T1000 (cell line): ENCODE measurements around the gene POLR2J.
"Not testable (repeated sequence)": the region's sequence is repeated elsewhere in the genome, so short reads cannot be mapped to it uniquely, and the experiment has no call there.

Experiments used
- DNase-seq: peaks from one replicate; lab custom pipeline; 2025; ENCODE audit warnings: mixed read lengths; lab: John Stamatoyannopoulos, UW

Gene POLR2J

DNA sequence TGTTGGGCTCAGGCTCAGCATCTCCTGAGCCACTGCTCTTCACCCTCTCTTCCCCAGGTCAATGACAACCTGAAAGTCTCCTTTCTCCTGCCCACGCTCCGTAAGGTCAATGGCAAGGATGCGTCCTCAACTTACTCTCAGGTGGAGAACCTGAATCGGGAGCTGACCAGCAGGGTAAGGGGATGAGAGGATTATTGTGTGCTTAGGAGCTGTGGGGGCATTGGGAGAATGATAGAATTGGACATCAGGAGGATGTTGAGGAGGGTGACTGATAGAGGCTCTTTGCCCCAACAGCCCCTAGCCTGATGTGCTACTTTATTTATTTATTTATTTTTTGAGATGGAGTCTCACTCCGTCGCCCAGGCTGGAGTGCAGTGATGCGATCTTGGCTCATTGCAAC lies 12.6 kb downstream of the POLR2J start:
- no peak for DNase-seq

DNA sequence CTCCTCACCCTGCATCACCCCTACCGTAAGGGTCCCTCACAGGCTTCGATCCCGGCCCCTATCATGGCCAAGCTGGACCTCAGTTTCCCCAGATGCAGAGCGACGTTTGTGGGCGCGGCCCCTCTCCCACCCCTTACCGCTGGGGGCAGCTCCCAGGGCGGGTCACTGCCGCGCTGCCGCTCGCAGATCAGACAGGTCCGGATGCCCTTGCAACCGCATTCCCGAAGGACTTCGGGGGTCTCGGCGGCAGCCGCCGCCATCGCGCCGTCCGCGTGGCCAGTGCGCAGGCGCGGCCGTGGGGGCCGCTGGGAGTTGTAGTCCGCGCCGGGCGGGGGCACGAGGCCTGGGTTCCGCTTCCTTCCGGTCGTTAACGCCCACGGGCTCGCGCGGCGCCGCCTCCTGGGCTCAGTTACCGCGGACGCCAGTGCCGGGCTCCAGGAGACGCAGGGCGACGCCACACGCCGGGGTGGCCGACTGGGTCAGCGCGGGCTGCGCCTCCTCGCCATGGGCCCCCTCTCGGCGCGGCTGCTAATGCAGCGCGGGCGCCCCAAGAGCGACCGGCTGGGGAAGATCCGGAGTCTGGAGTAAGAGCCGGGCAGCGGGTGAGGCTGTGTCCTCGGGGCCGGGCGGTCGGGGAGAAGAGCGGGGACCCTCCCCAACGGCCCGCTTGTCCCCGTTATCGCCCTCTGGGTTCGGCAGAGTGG lies 14.0 kb downstream of the POLR2J start, which contains the start of the genes ALKBH4 and LRWD1:
TSS of gene ALKBH4 (minus strand) at position 287 of the 704 bp plus-strand sequence. CDS start at position 260, 27 bp downstream.
TSS of gene LRWD1 (plus strand) at position 408 of the 704 bp plus-strand sequence. CDS start at position 505, 97 bp downstream.
- peak; percentile 75 for DNase-seq

DNA sequence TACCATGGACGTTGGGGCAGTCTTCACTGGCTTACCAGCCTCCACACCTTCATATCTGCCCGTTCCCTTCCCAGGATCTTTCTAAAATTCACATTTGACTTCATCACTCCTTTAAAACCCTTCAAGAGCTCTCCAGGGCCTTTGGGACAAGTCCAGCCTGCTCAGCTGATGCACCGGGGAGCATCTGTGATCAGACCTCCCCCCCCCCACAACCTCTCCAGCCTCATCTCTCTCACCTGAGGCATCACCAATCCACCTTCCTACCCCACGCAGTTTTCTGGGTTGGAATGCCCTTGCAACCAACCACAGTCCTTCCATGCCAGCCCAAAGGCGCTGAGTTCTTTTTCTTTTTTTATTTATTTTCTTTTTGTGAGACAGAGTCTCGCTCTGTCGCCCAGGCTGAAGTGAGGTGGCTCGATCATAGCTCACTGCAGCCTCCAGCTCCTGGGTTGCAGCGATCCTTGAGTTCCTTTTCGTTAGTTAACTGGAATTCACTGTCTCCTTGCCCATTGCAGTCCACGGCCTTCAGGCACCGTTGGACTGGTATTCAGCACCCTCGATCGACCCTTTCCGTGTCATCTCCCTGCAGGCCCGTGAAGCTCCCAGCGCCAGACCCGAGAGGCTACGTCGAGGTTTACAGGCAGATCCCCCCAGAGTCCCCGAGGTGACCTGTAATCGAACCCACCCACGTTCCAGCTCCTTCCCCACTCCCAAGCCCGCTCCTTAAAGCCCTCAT lies 14.7 kb downstream of the POLR2J start:
- DNase-seq: no peak

DNA sequence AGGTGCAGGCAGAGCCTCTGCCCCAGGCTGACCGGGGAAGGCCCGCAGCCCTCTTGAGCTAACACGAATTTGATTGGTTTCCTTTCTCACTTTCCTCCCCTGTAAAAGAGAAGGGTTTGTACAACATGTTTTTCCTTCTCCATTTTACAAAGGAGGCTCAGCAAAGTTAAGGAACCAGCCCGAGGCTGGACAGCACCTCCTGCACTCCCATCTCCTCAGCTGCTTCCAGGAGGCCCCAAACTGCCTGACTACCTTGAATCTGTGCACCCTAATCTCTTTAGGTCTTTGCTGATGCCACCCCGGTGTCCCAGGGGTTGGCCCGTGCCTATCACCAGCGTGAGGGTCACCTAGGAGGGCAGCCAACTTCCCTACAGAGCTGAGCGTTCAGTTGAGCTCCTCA lies 18.3 kb downstream of the POLR2J start:
- no peak for DNase-seq

DNA sequence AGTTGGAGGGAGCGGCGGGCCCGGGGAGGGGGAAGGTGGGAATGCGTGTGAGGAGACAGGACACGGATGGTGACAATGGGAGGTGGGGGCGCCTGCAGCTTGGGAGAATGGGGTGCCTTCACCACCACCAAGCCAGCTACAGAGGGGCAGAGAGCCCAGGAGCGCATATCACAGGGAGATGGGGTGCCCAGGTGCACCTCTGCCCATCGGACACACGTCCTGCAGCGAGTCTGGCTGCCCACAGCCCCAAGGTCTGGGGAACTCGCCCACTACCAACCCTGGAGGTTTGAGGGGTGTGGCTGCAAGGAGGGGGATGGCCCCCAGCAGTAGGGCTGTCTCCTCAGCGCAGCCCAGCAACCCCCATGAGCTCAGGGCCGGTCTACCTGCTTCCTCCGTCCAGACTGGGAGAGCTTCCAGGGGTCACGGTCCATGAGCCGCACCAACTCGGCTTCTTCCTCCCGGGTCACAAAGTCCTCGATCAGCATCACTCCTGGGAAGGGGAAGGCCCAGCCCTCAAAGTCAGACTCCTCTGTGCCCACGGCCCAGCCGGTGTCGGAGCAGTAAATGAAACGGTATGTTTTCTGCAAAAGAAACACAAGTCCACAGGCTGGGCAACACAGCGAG lies 19.4 kb downstream of the POLR2J start:
- no peak for DNase-seq

DNA sequence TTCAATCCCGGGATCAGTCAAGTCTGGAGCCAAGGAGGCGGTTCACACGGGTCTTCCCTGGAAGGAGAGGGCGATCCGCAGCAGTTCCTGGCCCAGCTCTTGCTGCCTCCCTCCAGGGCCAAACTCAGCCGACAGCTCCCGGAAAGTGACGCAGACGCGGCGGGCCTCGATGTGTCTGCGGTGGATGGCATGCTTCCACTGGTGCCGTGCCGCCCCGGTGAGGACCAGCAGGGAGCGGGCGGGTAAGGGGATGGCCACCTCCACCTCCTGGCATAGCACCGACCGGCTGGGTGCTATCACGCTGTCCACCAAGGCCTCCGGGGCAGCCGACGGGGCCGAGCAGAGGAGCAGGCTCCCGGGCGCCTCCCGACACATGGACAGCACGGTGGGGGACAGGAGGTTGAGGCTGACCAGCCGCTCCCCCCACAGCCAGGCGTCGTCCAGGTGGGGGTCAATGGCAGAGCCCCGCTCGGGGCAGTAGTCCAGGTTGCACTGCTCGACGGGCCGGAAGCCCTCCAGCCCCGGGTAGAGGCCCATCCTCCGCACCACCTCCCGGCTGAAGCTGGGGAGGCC lies 21.3 kb downstream of the POLR2J start:
- no peak for DNase-seq

- DNase-seq: no peak
Measured at GRCh38 chr7:102456327-102456726, 22.4 kb downstream of the POLR2J start.

DNA sequence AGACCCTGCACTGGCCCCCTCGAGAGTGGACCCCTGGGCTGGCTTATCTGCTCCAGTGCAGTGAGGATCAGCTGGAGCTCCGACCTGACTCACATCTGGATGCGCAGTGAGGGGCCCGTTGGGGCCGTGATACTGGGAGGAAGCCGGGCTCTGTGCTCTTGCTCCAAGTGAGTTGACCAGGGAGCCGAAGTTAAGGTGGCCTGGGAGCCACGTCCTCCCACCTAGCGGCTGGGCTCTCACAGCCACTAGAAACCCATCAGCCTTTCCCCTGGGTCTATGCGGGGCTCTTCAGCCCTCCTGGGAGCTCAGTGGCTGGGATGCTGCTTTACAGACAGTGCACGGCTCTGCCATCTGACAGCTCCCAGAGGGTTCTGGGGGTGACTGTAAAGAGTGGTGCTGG lies 23.1 kb downstream of the POLR2J start:
- no peak for DNase-seq

GRCh38 chr7:102454932-102455331 lies 23.8 kb downstream of the POLR2J start:
- not testable (repeated sequence) for DNase-seq

DNA sequence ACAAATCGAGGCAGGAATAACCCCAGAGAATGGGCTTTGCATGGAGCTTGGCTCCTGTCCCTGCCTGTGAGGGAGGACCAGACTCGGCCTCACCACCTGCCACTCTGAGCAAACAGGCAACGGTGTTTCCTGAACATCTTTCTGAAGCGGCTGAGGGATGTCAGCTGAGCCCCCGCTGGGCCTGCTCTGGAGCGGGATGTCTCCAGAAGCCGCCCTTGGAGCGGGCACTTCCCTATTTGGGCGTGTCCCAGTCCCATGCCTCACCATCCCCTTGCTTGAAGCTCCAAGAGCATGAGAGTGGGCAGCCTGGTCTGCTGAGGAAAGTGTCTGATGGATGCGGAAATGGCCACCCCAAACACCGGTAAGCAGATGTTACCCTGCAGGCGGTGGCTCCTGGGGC lies 24.3 kb downstream of the POLR2J start:
- no peak for DNase-seq

DNA sequence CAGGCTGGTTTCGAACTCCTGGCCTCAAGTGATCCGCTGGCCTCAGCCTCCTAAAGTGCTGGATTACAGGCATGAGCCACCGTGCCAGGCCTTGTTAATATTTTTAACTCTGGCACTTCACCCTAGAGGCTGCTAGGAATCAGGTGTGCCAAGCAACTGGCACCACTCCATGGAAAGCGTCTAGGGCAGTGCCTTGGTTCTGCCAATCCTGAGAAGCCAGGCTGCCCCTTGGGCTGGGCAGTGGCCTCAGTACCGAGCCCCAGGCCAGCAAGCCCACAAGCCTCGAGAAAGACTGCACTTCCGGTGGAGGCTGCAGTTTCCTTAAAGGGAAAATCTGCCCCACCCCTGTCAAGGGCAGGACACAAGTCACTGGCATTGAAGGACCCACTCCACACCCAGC lies 25.4 kb downstream of the POLR2J start:
- DNase-seq: no peak

- no peak for DNase-seq
Measured at GRCh38 chr7:102452451-102452850, 26.3 kb downstream of the POLR2J start.

DNA sequence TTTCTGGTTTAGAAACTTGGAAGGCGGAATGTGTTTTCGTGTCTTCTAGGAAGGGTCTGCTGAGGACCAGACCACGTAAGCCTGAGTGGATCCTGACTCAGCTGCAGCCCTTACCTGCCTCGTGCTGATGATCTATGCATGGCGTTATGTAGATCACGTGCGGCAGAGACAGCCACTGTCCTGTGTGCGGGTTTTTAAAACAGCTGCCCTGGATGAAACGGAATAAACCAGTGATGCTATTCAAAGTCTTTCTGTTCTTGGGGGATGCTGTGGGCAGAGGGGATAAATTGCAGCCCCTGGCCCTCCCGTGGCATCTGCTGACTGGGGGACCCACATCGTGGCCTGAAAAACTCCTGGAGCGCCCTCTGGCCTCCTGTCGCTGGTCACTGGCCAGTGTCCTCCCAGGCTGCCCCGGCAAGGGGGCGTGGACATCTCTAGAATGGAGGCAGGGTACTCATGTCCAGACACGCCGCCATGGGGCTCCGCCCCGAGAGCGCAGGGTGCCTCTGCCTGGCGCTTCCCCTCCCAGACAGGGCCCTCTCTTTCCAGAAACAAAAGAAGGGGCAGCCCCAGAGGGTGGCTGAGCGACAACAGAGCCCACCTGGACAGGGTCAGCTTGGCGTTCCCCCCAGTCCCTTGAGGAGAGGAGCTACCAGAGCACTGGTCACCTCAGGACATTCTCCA lies 27.2 kb downstream of the POLR2J start:
- no peak for DNase-seq

DNA sequence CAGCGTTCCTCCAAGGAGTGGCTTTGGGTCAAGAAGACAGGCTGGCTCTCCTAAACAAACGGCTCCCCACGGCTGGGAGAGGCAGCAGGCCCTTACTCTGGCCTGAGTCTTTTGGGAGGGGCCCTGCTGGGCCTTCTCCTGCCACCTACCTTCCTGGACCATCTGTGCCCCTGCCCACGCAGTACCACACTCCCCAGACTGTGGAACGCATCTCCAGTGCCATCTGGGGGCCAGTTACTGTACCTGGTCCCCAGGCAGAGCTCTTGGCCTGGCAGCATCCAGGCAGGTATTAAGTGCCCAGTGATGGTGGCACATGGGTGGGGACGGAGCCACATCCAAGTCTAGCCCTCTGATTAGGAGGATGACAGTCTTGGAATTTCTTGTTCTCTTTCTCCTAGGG lies 28.5 kb downstream of the POLR2J start:
- DNase-seq: no peak

DNA sequence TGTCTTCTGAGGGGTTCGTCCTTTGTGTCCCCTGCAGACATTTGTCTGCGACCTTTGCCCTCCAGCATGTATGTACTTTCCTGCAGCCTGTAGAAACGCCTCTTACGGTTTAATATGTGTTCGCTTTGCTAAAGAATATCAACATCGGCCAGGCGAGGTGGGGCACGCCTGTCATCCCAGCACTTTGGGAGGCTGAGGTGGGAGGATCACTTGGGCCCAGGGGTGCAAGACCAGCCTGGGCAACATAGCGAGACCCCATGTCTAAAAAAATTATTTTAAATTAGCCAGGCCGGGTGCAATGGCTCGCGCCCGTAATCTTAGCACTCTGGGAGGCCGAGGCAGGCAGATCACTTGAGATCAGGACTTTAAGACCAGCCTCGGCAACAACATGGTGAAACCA lies 29.6 kb downstream of the POLR2J start:
- no peak for DNase-seq

GRCh38 chr7:102447311-102447710 lies 31.4 kb downstream of the POLR2J start:
- no peak for DNase-seq

GRCh38 chr7:102446387-102447156 lies 32.1 kb downstream of the POLR2J start:
- no peak for DNase-seq

DNA sequence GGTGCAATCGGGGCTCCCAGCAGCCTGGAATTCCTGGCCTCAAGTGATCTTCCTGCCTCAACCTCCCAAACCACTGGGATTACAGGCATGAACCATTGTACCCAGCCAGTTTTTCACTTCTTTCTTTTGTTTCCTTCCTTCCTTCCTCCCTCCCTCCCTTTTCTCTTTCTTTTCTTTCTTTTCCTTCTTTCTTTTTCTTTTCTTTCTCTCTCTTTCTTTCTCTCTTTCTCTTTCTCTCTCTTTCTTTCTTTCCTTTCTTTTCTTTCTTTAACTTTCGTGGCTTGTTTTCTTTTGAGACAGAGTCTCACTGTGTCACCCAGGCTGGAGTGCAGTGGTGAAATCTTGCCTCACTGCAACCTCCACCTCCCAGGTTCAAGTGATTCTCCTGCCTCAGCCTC lies 33.0 kb downstream of the POLR2J start:
- DNase-seq: no peak

GRCh38 chr7:102444961-102445673 lies 33.6 kb downstream of the POLR2J start:
- DNase-seq: no peak

DNA sequence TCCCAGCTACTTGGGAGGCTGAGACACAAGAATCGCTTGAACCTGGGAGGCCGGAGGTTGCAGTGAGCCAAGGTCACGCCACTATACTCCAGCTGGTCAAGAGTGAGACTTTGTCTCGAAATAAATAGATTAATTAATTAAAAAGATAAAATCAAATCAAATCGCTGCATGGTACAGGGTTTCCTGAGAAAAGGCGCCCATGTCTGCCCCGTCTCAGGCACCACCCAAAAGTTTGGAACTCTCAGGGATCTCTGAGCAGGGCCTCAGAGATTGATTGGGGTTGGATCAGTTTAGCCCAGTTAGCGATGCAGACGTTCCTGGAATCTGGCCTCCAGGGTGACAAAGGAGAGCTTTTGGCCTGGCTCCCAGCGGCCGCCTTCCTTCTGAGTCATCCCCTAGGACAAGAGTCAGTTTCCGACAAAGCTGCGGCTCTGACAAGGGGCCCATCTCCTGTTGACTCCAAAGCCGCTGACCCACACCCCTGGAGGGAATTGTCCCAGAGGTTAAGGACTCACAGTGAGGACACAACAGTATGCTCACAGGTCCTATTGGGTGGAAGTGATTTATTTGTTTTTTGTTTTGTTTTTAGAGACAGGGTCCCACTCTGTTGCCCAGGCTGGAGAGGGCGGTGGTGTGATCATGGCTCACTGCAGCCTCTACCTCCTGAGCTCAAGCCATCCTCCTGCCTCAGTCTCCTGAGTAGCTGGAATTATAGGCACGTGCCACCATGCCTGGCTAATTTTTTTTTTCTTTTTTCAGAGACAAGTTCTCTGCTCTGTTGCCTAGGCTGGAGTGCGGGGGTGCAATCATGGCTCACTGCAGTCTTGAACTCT lies 38.5 kb downstream of the POLR2J start:
- DNase-seq: peak; percentile 21
